Right cardiac atrium (tissue), 5 donors: ENCODE results near the gene TNFRSF25. TPM values are rescaled to one million over a fixed set of nuclear protein-coding genes. Genes with fewer than 3 reads are reported as not detected.
"Not testable (repeated sequence)": the region's sequence is repeated elsewhere in the genome, so short reads cannot be mapped to it uniquely, and the experiment has no call there.

Experiments
- ATAC-seq, 2 donors: fragments of 200-7000 bp; cut with Tn5 transposase; one replicate each; pipeline versions ENCODE4 v1.8.0 to v1.9.1; 2020; ENCODE audit warnings: moderate library complexity in 2 of 2, mild to moderate bottlenecking in 1 of 2
- DNase-seq, 3 donors: peaks; one replicate each; pipeline ENCODE4 v3.0.0-alpha.2; 2020
- H3K27ac ChIP-seq: one replicate; pipeline ENCODE4 v1.5.1; 2013; ENCODE audit warnings: mild to moderate bottlenecking, low read length, control low read depth, moderate library complexity
- H3K27me3 ChIP-seq: one replicate; pipeline ENCODE4 v1.6.1; 2013; ENCODE audit not compliant: control insufficient read depth, insufficient read depth
- H3K4me1 ChIP-seq: one replicate; pipeline ENCODE4 v1.6.1; 2013; ENCODE audit warnings: low read length; ENCODE audit not compliant: control insufficient read depth, insufficient read depth
- H3K4me3 ChIP-seq: one replicate; pipeline ENCODE4 v1.5.1; 2013; ENCODE audit warnings: low read length, control low read depth
- H3K9me3 ChIP-seq: one replicate; pipeline ENCODE4 v1.6.1; 2013; ENCODE audit warnings: low read length; ENCODE audit not compliant: control insufficient read depth
- WGBS: extraction: QIAGEN DNeasy Blood & Tissue Kit; methylation state at CpG from one replicate; pipeline ENCODE4 v1.1.7; 2013; 5-methylcytosine and 5-hydroxymethylcytosine counted together
- intact Hi-C, 4 donors: fragments of 100-400 bp; cut with DNase I; formaldehyde crosslinking; loops; one replicate each; pipeline versions ENCODE4 v1.11.0 to v1.14.0; 2022 to 2023
- polyA plus RNA-seq: library from polyadenylated mRNA; stranded (reverse); fragments of 200-250 nt; gene quantifications from one replicate; pipeline ENCODE4 v1.2.3, GENCODE V29; 2013
- total RNA-seq, 4 donors: library from RNA; stranded (reverse); fragmentation: NEBNext Ultra II Directional; extraction: Animal tissue kit (Norgen Biotek cat#: 25700); gene quantifications; one replicate each; pipeline ENCODE4 v1.2.1, GENCODE V29; 2021
- donor health status: healthy with polysubstance abuse.
- donor health status: DM: no; HTN: yes; CAD: no.
- donor health status: DM: no; HTN: no; CAD: no.
- donor health status: DM: no; HTN: yes; CAD: no; lungs with severe emphysema.
- donor health status: DM: yes; HTN: yes; CAD: no.

The TNFRSF25 gene
- total and polyA plus RNA-seq, 5 donors = 4.4 to 6.6 (median 5.7) TPM

GRCh38 chr1:6494627-6495026, 28.7 kb upstream of the TNFRSF25 start:
- intact Hi-C loops = no loop called here
- no peak for ATAC-seq
- Histone ChIP-seq H3K27ac (no peak overlapping the region), H3K9me3 (no peaks in the 10 kb centered on the region), H3K4me3 (no peak overlapping the region), H3K4me1 (peaks cover 2% of the 10 kb centered on the region), H3K27me3 (no peaks in the 10 kb centered on the region)
- no peak for DNase-seq
- 77% methylated on average over 4 of the region's 4 CpGs for WGBS

DNA sequence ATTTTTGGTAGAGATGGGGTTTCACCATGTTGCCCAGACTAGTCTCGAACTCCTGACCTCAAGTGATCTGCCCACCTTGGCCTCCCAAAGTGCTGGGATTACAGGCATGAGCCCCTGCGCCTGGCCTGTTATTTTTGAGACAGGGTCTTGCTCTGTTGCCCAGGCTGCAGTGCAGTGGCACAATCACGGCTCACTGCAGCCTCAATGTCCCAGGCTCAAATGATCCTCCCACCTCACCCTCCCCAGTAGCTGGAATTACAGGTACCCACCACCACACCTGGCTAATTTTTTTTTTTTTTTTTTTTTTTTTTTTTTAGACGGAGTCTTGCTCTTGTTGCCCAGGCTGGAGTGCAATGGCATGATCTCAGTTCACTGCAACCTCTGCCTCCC, 27.9 kb upstream of the TNFRSF25 start:
- H3K4me1 ChIP-seq, intact Hi-C loops, H3K27ac ChIP-seq, H3K9me3 ChIP-seq, DNase-seq, ATAC-seq, H3K4me3 ChIP-seq, H3K27me3 ChIP-seq: not testable (repeated sequence)
- WGBS = 80% methylated on average over 4 of the region's 4 CpGs

- DNase-seq = no peak
- no peak for ATAC-seq
- no peaks in the 10 kb centered on the region for H3K9me3 ChIP-seq
- H3K27ac ChIP-seq = no peak overlapping the region
- H3K27me3 ChIP-seq = no peaks in the 10 kb centered on the region
- no peak overlapping the region for H3K4me3 ChIP-seq
- intact Hi-C loops = no loop called here
- no peaks in the 10 kb centered on the region for H3K4me1 ChIP-seq
- 69% methylated on average over 10 of the region's 10 CpGs for WGBS
Observed at GRCh38 chr1:6491966-6492365, 26.0 kb upstream of the TNFRSF25 start.

DNA sequence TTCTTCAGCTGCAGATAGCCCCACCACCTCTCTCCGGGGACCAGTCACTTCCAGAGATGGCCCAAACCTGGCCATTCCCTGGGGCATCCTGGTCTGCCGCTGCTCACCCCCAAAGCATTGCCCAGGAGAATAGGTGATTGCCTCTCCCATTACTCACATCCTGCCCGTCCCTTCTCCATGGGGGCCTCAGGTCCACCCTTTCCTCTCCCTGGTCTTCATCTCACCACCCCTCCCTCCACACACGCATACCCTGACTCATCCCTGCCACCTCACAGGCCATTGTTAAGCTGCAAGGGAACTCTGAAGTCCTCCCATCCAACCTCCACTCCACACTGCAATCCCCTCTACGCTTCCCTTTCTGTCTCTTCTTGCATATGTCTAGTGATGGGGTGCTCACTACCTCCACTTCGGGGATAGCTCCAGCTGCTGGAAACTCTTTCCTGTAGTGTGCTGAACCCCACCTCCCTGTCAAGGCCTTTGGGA, 25.5 kb upstream of the TNFRSF25 start, which contains the start of gene PLEKHG5:
Gene PLEKHG5 (minus strand): TSS at position 188 of the 483 bp plus-strand sequence. CDS start 14,096 bp downstream, outside the sequence.
- WGBS = 69% methylated on average over 6 of the region's 6 CpGs
- no peak for DNase-seq
- ATAC-seq = peak in 1 of 2 donors; percentile 46
- Histone ChIP-seq H3K4me3 (peak within 1 kb of the TSS; percentile 77), H3K4me1 (no peaks in the 10 kb centered on the region), H3K9me3 (no peaks in the 10 kb centered on the region), H3K27me3 (no peaks in the 10 kb centered on the region), H3K27ac (peak within 1 kb of the TSS; percentile 27)
- intact Hi-C loops = no loop called here

DNA sequence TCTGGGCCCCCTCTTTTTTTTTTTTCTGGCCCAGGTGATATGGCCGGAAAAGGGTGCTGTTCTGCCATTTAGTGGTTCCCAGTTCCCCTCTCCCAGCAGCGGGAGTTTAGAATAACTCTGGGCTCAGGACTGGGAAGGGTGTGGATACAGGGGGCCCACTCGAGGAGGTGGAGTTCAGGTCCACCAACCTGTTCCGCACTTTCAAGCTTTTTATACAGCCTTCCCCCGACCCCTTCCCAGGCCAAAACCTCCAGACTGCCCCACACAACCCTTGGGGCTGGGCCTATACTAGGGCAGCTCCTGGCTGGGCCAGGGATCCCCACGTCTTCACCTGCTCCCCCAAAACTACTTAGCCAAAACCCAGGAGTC, 25.1 kb upstream of the TNFRSF25 start:
- intact Hi-C loops = no loop called here
- peak overlapping the region; percentile 4 for H3K27ac ChIP-seq
- peak overlapping the region; percentile 77 for H3K4me3 ChIP-seq
- no peaks in the 10 kb centered on the region for H3K27me3 ChIP-seq
- no peaks in the 10 kb centered on the region for H3K9me3 ChIP-seq
- 42% methylated on average over 6 of the region's 6 CpGs for WGBS
- no peak for DNase-seq
- no peak for ATAC-seq
- no peaks in the 10 kb centered on the region for H3K4me1 ChIP-seq

GRCh38 chr1:6490181-6491080, 24.5 kb upstream of the TNFRSF25 start:
- H3K4me1 ChIP-seq = no peaks in the 10 kb centered on the region
- 1% methylated on average over 70 of the region's 70 CpGs for WGBS

GRCh38 chr1:6489799-6490180, 23.8 kb upstream of the TNFRSF25 start:
- ATAC-seq (peak; percentile 63 to 71), DNase-seq (peak; percentile 73 to 89 (median 85))
- H3K27ac ChIP-seq = no peak overlapping the region
- H3K9me3 ChIP-seq = no peaks in the 10 kb centered on the region
- peak overlapping the region; percentile 77 for H3K4me3 ChIP-seq
- 14% methylated on average over 21 of the region's 21 CpGs for WGBS
- no peaks in the 10 kb centered on the region for H3K27me3 ChIP-seq
- no peaks in the 10 kb centered on the region for H3K4me1 ChIP-seq
- intact Hi-C loops = loop anchor here in 2 of 4 donors (5.0 kb wide), 1 partner anchor 158 kb away; no protein-coding TSS in a partner anchor

More at GRCh38 chr1:6490181-6491080, 24.5 kb upstream of the TNFRSF25 start:
- peak overlapping the region; percentile 77 for H3K4me3 ChIP-seq
- ATAC-seq = peak; percentile 66 to 67
- no peaks in the 10 kb centered on the region for H3K27me3 ChIP-seq
- intact Hi-C loops = no loop called here
- H3K27ac ChIP-seq = peak overlapping the region; percentile 27
- peak; percentile 62 to 82 (median 81) for DNase-seq
- H3K9me3 ChIP-seq = no peaks in the 10 kb centered on the region

- ATAC-seq (no peak), DNase-seq (no peak)
- intact Hi-C loops = loop anchor here in 2 of 4 donors (5.0 kb wide), 1 partner anchor 158 kb away; no protein-coding TSS in a partner anchor
- Histone ChIP-seq H3K4me1 (no peaks in the 10 kb centered on the region), H3K4me3 (no peak overlapping the region), H3K27me3 (no peaks in the 10 kb centered on the region), H3K9me3 (no peaks in the 10 kb centered on the region), H3K27ac (no peak overlapping the region)
- 79% methylated on average over 9 of the region's 9 CpGs for WGBS
Observed at GRCh38 chr1:6489383-6489765, 23.4 kb upstream of the TNFRSF25 start.

- Histone ChIP-seq H3K27ac (no peak overlapping the region), H3K4me3 (no peak overlapping the region), H3K9me3 (no peaks in the 10 kb centered on the region), H3K27me3 (no peaks in the 10 kb centered on the region), H3K4me1 (no peaks in the 10 kb centered on the region)
- DNase-seq = no peak
- 75% methylated on average over 13 of the region's 13 CpGs for WGBS
- intact Hi-C loops = loop anchor here in 2 of 4 donors (5.0 kb wide), 1 partner anchor 159 kb away; no protein-coding TSS in a partner anchor
- ATAC-seq = no peak
Observed at GRCh38 chr1:6488602-6489382, 22.8 kb upstream of the TNFRSF25 start.

DNA sequence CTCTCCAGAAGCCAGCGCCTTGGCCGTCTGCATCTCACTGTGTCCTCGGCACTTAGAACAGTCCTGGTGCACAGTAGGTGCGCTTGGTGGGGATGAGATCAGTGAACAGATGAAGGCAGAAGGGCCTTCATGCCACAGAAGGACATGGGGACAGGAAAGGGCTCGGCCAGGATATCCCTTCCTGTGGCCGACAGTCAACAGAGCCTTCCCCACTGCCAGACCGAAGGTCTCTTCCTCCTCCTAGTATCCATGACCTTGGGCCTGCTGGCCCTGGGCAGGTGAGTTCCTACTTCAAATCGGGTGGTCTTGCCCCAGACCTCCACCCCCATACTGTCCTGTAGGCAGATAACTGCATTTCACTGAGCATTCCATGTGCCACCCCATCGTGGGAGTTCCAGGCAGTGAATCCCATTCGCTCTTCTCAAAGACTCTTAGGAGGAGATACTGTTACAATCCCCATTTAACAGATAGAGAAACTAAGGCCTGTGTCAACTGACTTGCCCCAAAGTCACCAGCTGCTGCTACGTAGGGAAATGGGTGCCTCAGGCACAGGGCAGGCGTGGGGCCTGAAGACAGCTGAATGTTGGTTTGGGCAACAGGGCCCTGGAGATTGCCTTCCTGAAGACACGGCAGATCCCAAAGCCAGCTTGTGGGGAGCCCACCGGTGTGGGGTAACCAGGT, 22.0 kb upstream of the TNFRSF25 start:
- Histone ChIP-seq H3K27me3 (no peaks in the 10 kb centered on the region), H3K4me1 (no peaks in the 10 kb centered on the region), H3K4me3 (no peak overlapping the region), H3K9me3 (no peaks in the 10 kb centered on the region), H3K27ac (no peak overlapping the region)
- no peak for DNase-seq
- intact Hi-C loops = loop anchor here in 2 of 4 donors (5.0 kb wide), 1 partner anchor 159 kb away; no protein-coding TSS in a partner anchor
- ATAC-seq = no peak
- WGBS = 82% methylated on average over 14 of the region's 14 CpGs
